ENCODE data around the gene PDE2A.

Gene PDE2A

GRCh38 chr11:72680624-72681158, 6.5 kb upstream of the PDE2A start:
- TF ChIP-seq CTCF (IDR thresholded peaks at IDR 0.05; ENCODE audit: low read length, missing control alignments) = no peak
- no peak overlapping the region for H3K4me3 ChIP-seq (replicated peaks; ENCODE audit: low read depth, low read length)
- DNase-seq (ENCODE audit: low read depth) = no peak

GRCh38 chr11:72679869-72680268, 5.6 kb upstream of the PDE2A start:
- no peak for DNase-seq (ENCODE audit: low read depth)
- H3K4me3 ChIP-seq (replicated peaks; ENCODE audit: low read depth, low read length) = no peak overlapping the region
- no peak for TF ChIP-seq CTCF (IDR thresholded peaks at IDR 0.05; ENCODE audit: low read length, missing control alignments)

- H3K4me3 ChIP-seq (replicated peaks; ENCODE audit: low read depth, low read length) = no peak overlapping the region
- DNase-seq (ENCODE audit: low read depth) = no peak
- TF ChIP-seq CTCF (IDR thresholded peaks at IDR 0.05; ENCODE audit: low read length, missing control alignments) = no peak
These were observed 4.3 kb upstream of the PDE2A start for GRCh38 chr11:72678524-72678923.

GRCh38 chr11:72676861-72677341, 2.7 kb upstream of the PDE2A start:
- TF ChIP-seq CTCF (IDR thresholded peaks at IDR 0.05; ENCODE audit: low read length, missing control alignments) = no peak
- H3K4me3 ChIP-seq (replicated peaks; ENCODE audit: low read depth, low read length) = no peak overlapping the region
- DNase-seq (ENCODE audit: low read depth) = peak; percentile 48

GRCh38 chr11:72675221-72675620, 999 bp upstream of the PDE2A start:
- TF ChIP-seq CTCF (IDR thresholded peaks at IDR 0.05; ENCODE audit: low read length, missing control alignments) = no peak
- no peak for DNase-seq (ENCODE audit: low read depth)
- H3K4me3 ChIP-seq (replicated peaks; ENCODE audit: low read depth, low read length) = no peak overlapping the region

- DNase-seq (ENCODE audit: low read depth) = no peak
- no peak overlapping the region for H3K4me3 ChIP-seq (replicated peaks; ENCODE audit: low read depth, low read length)
- no peak for TF ChIP-seq CTCF (IDR thresholded peaks at IDR 0.05; ENCODE audit: low read length, missing control alignments)
These were observed 809 bp downstream of the PDE2A start for GRCh38 chr11:72673284-72673942.

Data from fibroblast of pulmonary artery (primary cell).